Right atrium auricular region (tissue), 2 donors: ENCODE measurements around the gene MAD2L2. TPM values are rescaled to one million over a fixed set of nuclear protein-coding genes. Genes with fewer than 3 reads are reported as not detected.

ENCODE experiments used
- DNase-seq: peaks from one replicate; pipeline ENCODE4 v3.0.0-alpha.2; 2019; ENCODE audit warnings: low spot score
- H3K27ac ChIP-seq, 2 donors: fragments of 200-600 bp; sonication (generic); 1 replicate in 1 of 2; 2 replicates in 1 of 2; pipeline ENCODE4 v1.5.1; 2016 to 2019
- H3K27me3 ChIP-seq, 2 donors: fragments of 200-600 bp; sonication (generic); one replicate each; pipeline versions ENCODE4 v1.5.1 to v1.6.0; 2017 to 2019
- H3K36me3 ChIP-seq: fragments of 200-600 bp; sonication (generic); one replicate; pipeline ENCODE4 v1.5.1; 2016
- H3K4me1 ChIP-seq, 2 donors: fragments of 200-600 bp; sonication (generic); one replicate each; pipeline versions ENCODE4 v1.5.1 to v1.6.0; 2017 to 2019
- H3K4me3 ChIP-seq, 2 donors: fragments of 200-600 bp; sonication (generic); 1 replicate in 1 of 2; 2 replicates in 1 of 2; pipeline ENCODE4 v1.5.1; 2017 to 2019; ENCODE audit warnings: mild to moderate bottlenecking in 1 of 2, moderate library complexity in 1 of 2
- H3K9me3 ChIP-seq, 2 donors: fragments of 200-600 bp; sonication (generic); one replicate each; pipeline ENCODE4 v1.5.1; 2019
- CTCF ChIP-seq, 2 donors: fragments of 200-600 bp; sonication (generic); IDR thresholded peaks; one replicate each; pipeline ENCODE4 v1.5.1; 2019; ENCODE audit warnings: antibody characterized with exemption in 2 of 2
- total RNA-seq, 2 donors: library from RNA; depleted of rRNA; stranded (reverse); fragments of >200 nt; gene quantifications; one replicate each; pipeline ENCODE4 v1.1.0, GENCODE V29; 2016

Gene MAD2L2
- total RNA-seq, 2 donors from 2014 or later, result 18.7 to 31.1 TPM

- H3K4me3 ChIP-seq, result no peak overlapping the region
- H3K9me3 ChIP-seq, result no peaks in the 10 kb centered on the region
- DNase-seq, result no peak
- no peak overlapping the region for H3K27ac ChIP-seq
- TF ChIP-seq CTCF (IDR thresholded peaks at IDR 0.05), result no peak
- H3K4me1 ChIP-seq, result peaks cover 0 to 7% of the 10 kb centered on the region in 2 donors
- no peaks in the 10 kb centered on the region for H3K27me3 ChIP-seq
- peaks cover 19% of the 10 kb centered on the region for H3K36me3 ChIP-seq
Measured at GRCh38 chr1:11671205-11671543, 9.8 kb downstream of the MAD2L2 start.

- no peak overlapping the region for H3K27ac ChIP-seq
- peaks cover 17% of the 10 kb centered on the region for H3K36me3 ChIP-seq
- H3K9me3 ChIP-seq, result no peaks in the 10 kb centered on the region
- H3K27me3 ChIP-seq, result no peaks in the 10 kb centered on the region
- TF ChIP-seq CTCF (IDR thresholded peaks at IDR 0.05), result no peak
- no peak for DNase-seq
- H3K4me1 ChIP-seq, result peaks cover 0 to 7% of the 10 kb centered on the region in 2 donors
- no peak overlapping the region for H3K4me3 ChIP-seq
Measured at GRCh38 chr1:11670747-11671146, 10.2 kb downstream of the MAD2L2 start.

GRCh38 chr1:11668516-11668915 is 12.4 kb downstream of the MAD2L2 start:
- Histone ChIP-seq H3K9me3 (no peaks in the 10 kb centered on the region), H3K27me3 (no peaks in the 10 kb centered on the region), H3K4me3 (no peak overlapping the region), H3K36me3 (peaks cover 3% of the 10 kb centered on the region), H3K27ac (no peak overlapping the region), H3K4me1 (peaks cover 0 to 12% of the 10 kb centered on the region in 2 donors)
- DNase-seq, result no peak
- no peak for TF ChIP-seq CTCF (IDR thresholded peaks at IDR 0.05)

GRCh38 chr1:11664336-11665065 is 16.4 kb downstream of the MAD2L2 start:
- Histone ChIP-seq H3K27ac (peak overlapping the region; percentile 60 to 80), H3K9me3 (no peaks in the 10 kb centered on the region), H3K4me3 (peak overlapping the region; percentile 58 to 68), H3K36me3 (peaks cover 15% of the 10 kb centered on the region), H3K27me3 (no peaks in the 10 kb centered on the region), H3K4me1 (peaks cover 0 to 12% of the 10 kb centered on the region in 2 donors)
- TF ChIP-seq CTCF (IDR thresholded peaks at IDR 0.05), result peak in 1 of 2 donors; percentile 5
- DNase-seq, result no peak

GRCh38 chr1:11661103-11661502 is 19.8 kb downstream of the MAD2L2 start:
- Histone ChIP-seq H3K27me3 (no peaks in the 10 kb centered on the region), H3K9me3 (no peaks in the 10 kb centered on the region), H3K27ac (no peak overlapping the region), H3K4me1 (peaks cover 0 to 5% of the 10 kb centered on the region in 2 donors), H3K4me3 (no peak overlapping the region), H3K36me3 (peaks cover 30% of the 10 kb centered on the region)
- no peak for TF ChIP-seq CTCF (IDR thresholded peaks at IDR 0.05)
- DNase-seq, result no peak

- Histone ChIP-seq H3K27me3 (no peaks in the 10 kb centered on the region), H3K9me3 (no peaks in the 10 kb centered on the region), H3K27ac (no peak overlapping the region), H3K4me1 (peaks cover 0 to 17% of the 10 kb centered on the region in 2 donors), H3K4me3 (no peak overlapping the region), H3K36me3 (peaks cover 30% of the 10 kb centered on the region)
- TF ChIP-seq CTCF (IDR thresholded peaks at IDR 0.05), result no peak
- DNase-seq, result no peak
Measured at GRCh38 chr1:11659748-11660147, 21.2 kb downstream of the MAD2L2 start.
